SH-SY5Y (cell line): ENCODE results near the gene PDGFA.

Source experiments
- GATA2 ChIP-seq: IDR thresholded peaks from 2 replicates; pipeline ENCODE4 v1.6.1; 2011; ENCODE audit warnings: mild to moderate bottlenecking, low read depth, low read length
- GATA3 ChIP-seq: IDR thresholded peaks from 2 replicates; pipeline ENCODE4 v1.6.1; 2011; ENCODE audit warnings: low read depth, mild to moderate bottlenecking, low read length, moderate library complexity

DNA sequence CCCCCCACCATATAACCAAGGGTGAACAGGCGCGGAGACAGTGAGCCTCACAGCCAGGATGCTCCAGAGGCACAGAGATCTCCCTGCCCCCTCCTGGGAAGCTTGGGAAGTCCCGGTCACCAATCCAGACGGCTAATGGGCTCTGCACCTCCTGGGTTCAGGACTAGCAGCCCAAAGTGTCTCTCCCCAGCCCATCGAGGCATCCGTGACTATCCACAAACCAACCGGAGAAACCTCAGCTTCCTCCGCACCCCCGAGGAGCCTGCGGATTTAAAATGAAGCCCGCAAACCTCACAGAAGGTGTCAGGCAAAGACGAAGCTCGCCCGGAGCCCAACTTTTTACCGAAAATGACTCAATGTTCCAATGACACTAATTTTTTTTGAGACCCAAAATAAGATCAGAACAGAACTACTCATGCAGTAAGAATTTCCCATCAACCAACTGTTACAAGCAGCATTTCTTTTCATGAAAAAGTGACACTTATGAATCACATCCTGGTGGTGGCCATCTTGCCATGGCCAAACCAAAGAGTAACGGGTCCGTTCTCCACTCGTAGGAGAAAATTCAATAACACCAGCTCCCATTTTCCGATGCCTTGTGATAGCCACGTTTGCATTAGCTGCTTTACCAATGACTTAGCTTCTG is 6.0 kb downstream of the PDGFA start:
- TF ChIP-seq GATA3, result no peak
- TF ChIP-seq GATA2, result no peak
